Panc1 (cell line): ENCODE measurements around the gene ZNF764. TPM values are rescaled to one million over a fixed set of nuclear protein-coding genes. Genes with fewer than 3 reads are reported as not detected.
A peak's percentile ranks its signal among the peaks of the same experiment; 100 is the strongest.

Experiments used
- ATAC-seq: fragments of 200-7000 bp; cut with Tn5 transposase; 2 replicates; pipeline ENCODE4 v1.9.1; 2020; ENCODE audit warnings: mild to moderate bottlenecking, moderate library complexity
- BruUV-seq: library from RNA; stranded (reverse); fragments of 400-500 nt; replicated peaks from 2 replicates; lab custom pipeline; 2021; lab: Mats Ljungman, UMichigan
- CTCF ChIA-PET: fragments of 300-600 bp; sonication (Branson Sonifier 250); formaldehyde crosslinking; loops from one replicate; lab custom pipeline; 2022; ENCODE audit warnings: antibody characterized with exemption; lab: Charles Lee
- POLR2A ChIA-PET: fragments of 300-600 bp; sonication (Branson Sonifier 250); formaldehyde crosslinking; loops from one replicate; lab custom pipeline; 2022; ENCODE audit warnings: antibody characterized with exemption; lab: Charles Lee
- DNase-seq: peaks from one replicate; pipeline ENCODE4 v3.0.0-alpha.2; 2010; ENCODE audit warnings: low read depth, low spot score
- H3K27ac ChIP-seq: 2 replicates; pipeline ENCODE4 v1.5.1; 2011; ENCODE audit warnings: mild to moderate bottlenecking, low read length, inconsistent platforms
- H3K27me3 ChIP-seq: fragments of 200-500 bp; sonication (Bioruptor generic); 2 replicates; pipeline ENCODE4 v1.6.0; 2014; ENCODE audit warnings: low read length, inconsistent platforms; ENCODE audit not compliant: control insufficient read depth, insufficient read depth
- H3K36me3 ChIP-seq: fragments of 200-500 bp; sonication (Bioruptor generic); 2 replicates; pipeline ENCODE4 v1.5.1; 2014; ENCODE audit warnings: inconsistent platforms, mild to moderate bottlenecking, low read length, moderate library complexity; ENCODE audit not compliant: control insufficient read depth, insufficient read depth
- H3K4me1 ChIP-seq: 2 replicates; pipeline ENCODE4 v1.5.1; 2011; ENCODE audit warnings: inconsistent platforms, mild to moderate bottlenecking, low read length, moderate library complexity; ENCODE audit not compliant: control insufficient read depth, insufficient read depth
- H3K4me3 ChIP-seq, 2 experiments: 2 replicates each; pipeline ENCODE4 v1.5.1; 2011 to 2012; ENCODE audit warnings: low read depth in 2 of 2, low read length in 2 of 2, mild to moderate bottlenecking in 2 of 2, inconsistent platforms in 1 of 2, moderate library complexity in 1 of 2
- H3K9me3 ChIP-seq: fragments of 200-500 bp; sonication (Bioruptor generic); 2 replicates; pipeline ENCODE4 v1.5.1; 2014; ENCODE audit warnings: low read depth, mild to moderate bottlenecking, inconsistent platforms, low read length, moderate library complexity; ENCODE audit not compliant: control insufficient read depth, insufficient read depth
- POLR2AphosphoS5 ChIP-seq: IDR thresholded peaks from 2 replicates; pipeline ENCODE4 v1.6.1; 2012; ENCODE audit warnings: mild to moderate bottlenecking, low read depth, low read length, moderate library complexity
- SIN3A ChIP-seq: IDR thresholded peaks from 2 replicates; pipeline ENCODE4 v1.6.1; 2012; ENCODE audit warnings: low read depth, mild to moderate bottlenecking, low read length, moderate library complexity, borderline replicate concordance; ENCODE audit not compliant: insufficient read depth
- TCF7L2 ChIP-seq: IDR thresholded peaks from 2 replicates; pipeline ENCODE4 v1.6.1; 2011; ENCODE audit warnings: mild to moderate bottlenecking, low read depth, low read length, inconsistent platforms
- in situ Hi-C: cut with HindIII; loops from 2 replicates; pipeline ENCODE4 v1.10.0; 2016; ENCODE audit warnings: low sequenced_read_pairs, low pct_unique_long_range_greater_than_20kb
- intact Hi-C: fragments of 100-400 bp; cut with micrococcal nuclease; formaldehyde crosslinking; loops from one replicate; pipeline ENCODE4 v1.10.0; 2022; ENCODE audit not compliant: unreplicated experiment
- total RNA-seq: library from RNA; stranded (reverse); gene quantifications from one replicate; pipeline ENCODE4 v1.2.1, GENCODE V29; 2021; ENCODE audit not compliant: unreplicated experiment
- TF ChIP-seq, protein P1 (sequence below), 2 experiments: IDR thresholded peaks; 2 replicates each; pipeline ENCODE4 v1.6.1; 2011 to 2012; ENCODE audit warnings: low read depth in 2 of 2, control low read depth in 1 of 2, low read length in 1 of 2, mild to moderate bottlenecking in 1 of 2, moderate library complexity in 1 of 2; ENCODE audit not compliant: insufficient read depth in 1 of 2
- TF ChIP-seq, protein P2 (sequence below): fragments of 450-650 bp; IDR thresholded peaks from 2 replicates; pipeline ENCODE4 v1.5.1; 2017; ENCODE audit warnings: mild to moderate bottlenecking

The ZNF764 gene
- total RNA-seq, 1 experiment from 2014 or later = 16.7 TPM

DNA sequence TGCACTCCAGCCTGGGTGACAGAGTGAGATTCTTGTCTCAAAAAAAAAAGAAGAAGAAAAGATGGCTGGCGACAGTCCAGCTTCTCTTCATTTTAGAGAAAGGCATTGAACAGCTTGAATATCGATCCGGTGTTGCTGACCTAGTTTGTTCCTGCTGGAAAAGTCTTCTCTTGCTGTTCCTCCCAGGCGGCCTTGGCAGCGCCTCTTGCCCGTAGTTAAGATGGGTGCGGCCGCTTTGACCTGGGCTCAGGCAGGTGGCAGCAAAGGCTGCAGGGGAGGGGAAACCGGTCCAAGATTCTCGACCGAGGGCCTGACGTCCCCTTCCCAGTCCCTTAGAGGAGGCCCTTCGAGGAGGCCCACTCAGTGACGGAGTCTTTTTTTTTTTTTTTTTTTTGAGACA lies 3.8 kb upstream of the ZNF764 start:
- no peak for TF ChIP-seq POLR2AphosphoS5
- TF ChIP-seq, protein P1, sequence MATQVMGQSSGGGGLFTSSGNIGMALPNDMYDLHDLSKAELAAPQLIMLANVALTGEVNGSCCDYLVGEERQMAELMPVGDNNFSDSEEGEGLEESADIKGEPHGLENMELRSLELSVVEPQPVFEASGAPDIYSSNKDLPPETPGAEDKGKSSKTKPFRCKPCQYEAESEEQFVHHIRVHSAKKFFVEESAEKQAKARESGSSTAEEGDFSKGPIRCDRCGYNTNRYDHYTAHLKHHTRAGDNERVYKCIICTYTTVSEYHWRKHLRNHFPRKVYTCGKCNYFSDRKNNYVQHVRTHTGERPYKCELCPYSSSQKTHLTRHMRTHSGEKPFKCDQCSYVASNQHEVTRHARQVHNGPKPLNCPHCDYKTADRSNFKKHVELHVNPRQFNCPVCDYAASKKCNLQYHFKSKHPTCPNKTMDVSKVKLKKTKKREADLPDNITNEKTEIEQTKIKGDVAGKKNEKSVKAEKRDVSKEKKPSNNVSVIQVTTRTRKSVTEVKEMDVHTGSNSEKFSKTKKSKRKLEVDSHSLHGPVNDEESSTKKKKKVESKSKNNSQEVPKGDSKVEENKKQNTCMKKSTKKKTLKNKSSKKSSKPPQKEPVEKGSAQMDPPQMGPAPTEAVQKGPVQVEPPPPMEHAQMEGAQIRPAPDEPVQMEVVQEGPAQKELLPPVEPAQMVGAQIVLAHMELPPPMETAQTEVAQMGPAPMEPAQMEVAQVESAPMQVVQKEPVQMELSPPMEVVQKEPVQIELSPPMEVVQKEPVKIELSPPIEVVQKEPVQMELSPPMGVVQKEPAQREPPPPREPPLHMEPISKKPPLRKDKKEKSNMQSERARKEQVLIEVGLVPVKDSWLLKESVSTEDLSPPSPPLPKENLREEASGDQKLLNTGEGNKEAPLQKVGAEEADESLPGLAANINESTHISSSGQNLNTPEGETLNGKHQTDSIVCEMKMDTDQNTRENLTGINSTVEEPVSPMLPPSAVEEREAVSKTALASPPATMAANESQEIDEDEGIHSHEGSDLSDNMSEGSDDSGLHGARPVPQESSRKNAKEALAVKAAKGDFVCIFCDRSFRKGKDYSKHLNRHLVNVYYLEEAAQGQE (IDR thresholded peaks at IDR 0.05; ENCODE audit: insufficient read depth in 1 of 2, low read depth in 2 of 2, low read length in 1 of 2) = no peak
- TF ChIP-seq, protein P2, sequence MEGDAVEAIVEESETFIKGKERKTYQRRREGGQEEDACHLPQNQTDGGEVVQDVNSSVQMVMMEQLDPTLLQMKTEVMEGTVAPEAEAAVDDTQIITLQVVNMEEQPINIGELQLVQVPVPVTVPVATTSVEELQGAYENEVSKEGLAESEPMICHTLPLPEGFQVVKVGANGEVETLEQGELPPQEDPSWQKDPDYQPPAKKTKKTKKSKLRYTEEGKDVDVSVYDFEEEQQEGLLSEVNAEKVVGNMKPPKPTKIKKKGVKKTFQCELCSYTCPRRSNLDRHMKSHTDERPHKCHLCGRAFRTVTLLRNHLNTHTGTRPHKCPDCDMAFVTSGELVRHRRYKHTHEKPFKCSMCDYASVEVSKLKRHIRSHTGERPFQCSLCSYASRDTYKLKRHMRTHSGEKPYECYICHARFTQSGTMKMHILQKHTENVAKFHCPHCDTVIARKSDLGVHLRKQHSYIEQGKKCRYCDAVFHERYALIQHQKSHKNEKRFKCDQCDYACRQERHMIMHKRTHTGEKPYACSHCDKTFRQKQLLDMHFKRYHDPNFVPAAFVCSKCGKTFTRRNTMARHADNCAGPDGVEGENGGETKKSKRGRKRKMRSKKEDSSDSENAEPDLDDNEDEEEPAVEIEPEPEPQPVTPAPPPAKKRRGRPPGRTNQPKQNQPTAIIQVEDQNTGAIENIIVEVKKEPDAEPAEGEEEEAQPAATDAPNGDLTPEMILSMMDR = no peak
- no peak for TF ChIP-seq SIN3A
- TF ChIP-seq TCF7L2 = no peak
- no TSS peak for BruUV-seq
- Histone ChIP-seq H3K27ac (peak overlapping the region; percentile 91), H3K36me3 (no peaks in the 10 kb centered on the region), H3K4me3 (peak overlapping the region in 1 of 2 experiments; percentile 72; a peak in 2 of 4 replicates), H3K4me1 (peaks cover 7% of the 10 kb centered on the region; the same call in 1 of the 2 replicates), H3K9me3 (no peaks in the 10 kb centered on the region), H3K27me3 (no peaks in the 10 kb centered on the region)
- ATAC-seq (no peak), DNase-seq (no peak)
- POLR2A ChIA-PET = no interaction called here
- CTCF ChIA-PET = interaction anchor here (1.2 kb wide), 2 partner anchors 36 to 132 kb away, joined by 3 read pairs; partner anchors contain the start of gene DCTPP1
- intact Hi-C loops (no loop called here), in situ Hi-C loops (no loop called here)

DNA sequence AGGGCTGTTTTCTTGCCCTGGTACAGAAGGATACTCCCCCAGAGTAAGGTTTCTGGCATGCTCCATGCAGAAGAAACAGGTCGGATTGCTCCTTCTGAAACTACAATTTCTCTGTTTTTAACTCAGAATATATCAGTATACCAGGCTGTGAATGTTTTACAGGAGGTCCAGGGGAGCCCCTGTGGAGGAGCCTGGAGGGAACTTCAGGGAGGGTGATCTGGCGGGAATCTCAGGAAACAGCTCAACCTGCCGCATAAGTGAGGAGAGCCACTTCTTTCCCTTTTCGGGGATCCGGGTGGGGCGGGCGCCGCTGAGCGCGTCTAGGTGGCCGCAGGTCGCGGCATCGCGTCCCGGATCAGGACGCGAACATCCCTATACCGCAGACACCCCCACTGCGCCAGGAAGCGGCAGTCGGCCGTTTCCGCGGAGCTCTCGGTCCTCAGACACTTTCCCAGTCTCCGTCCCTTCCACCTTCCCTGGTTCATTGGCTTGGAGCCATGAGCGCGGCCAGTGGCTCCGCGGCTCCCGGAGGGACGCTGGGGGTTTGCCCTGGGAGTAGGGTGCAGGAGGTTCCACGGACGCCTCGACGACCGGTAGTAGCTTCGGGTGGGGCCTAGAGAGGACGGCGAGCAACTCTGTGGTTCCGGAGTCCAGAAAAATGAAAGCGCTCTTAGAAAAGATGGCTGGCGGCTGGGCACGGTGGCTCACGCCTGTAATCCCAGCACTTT lies 3.1 kb upstream of the ZNF764 start:
- intact Hi-C loops (no loop called here), in situ Hi-C loops (no loop called here)
- POLR2A ChIA-PET = no interaction called here
- Histone ChIP-seq H3K4me3 (peak overlapping the region; percentile 47 to 72), H3K27ac (peak overlapping the region; percentile 91), H3K4me1 (peaks cover 9% of the 10 kb centered on the region; the same call in 1 of the 2 replicates), H3K27me3 (no peaks in the 10 kb centered on the region), H3K36me3 (no peaks in the 10 kb centered on the region), H3K9me3 (no peaks in the 10 kb centered on the region)
- ATAC-seq (peak; percentile 52), DNase-seq (no peak)
- TF ChIP-seq SIN3A (no peak), POLR2AphosphoS5 (no peak; the same call in 1 of the 2 replicates), TCF7L2 (no peak)
- TF ChIP-seq, protein P1 (IDR thresholded peaks at IDR 0.05; ENCODE audit: insufficient read depth in 1 of 2, low read depth in 2 of 2, low read length in 1 of 2) = no peak
- TF ChIP-seq, protein P2 = no peak
- CTCF ChIA-PET = interaction anchor here (0.5 to 1.2 kb wide), 4 partner anchors 25 to 131 kb away, joined by 3 to 6 read pairs (median 3); partner anchors contain the start of genes DCTPP1 and PRR14
- BruUV-seq = no TSS peak
